T-helper 17 cell (primary cell): ENCODE measurements around the gene MORF4L2. TPM values are rescaled to one million over a fixed set of nuclear protein-coding genes. Genes with fewer than 3 reads are reported as not detected.

Experiments
- ATAC-seq: fragments of 150-1000 bp; cut with Tn5 transposase; 2 replicates; pipeline ENCODE4 v1.10.0; 2021; ENCODE audit warnings: mild to moderate bottlenecking, moderate library complexity
- DNase-seq, 3 donors: peaks; one replicate each; pipeline versions ENCODE4 v3.0.0 to v3.0.0-alpha.2; 2020 to 2021
- H3K9me3 ChIP-seq: one replicate; pipeline ENCODE4 v1.7.0; 2013; ENCODE audit warnings: low read length, mild to moderate bottlenecking; ENCODE audit not compliant: control insufficient read depth, poor library complexity, severe bottlenecking
- H3K27ac Mint-ChIP-seq: one replicate; pipeline ENCODE4 v1.8.0; 2022; ENCODE audit warnings: mild to moderate bottlenecking, moderate library complexity, mixed read lengths
- H3K27me3 Mint-ChIP-seq: one replicate; pipeline ENCODE4 v1.8.0; 2022; ENCODE audit warnings: mixed read lengths
- H3K36me3 Mint-ChIP-seq: one replicate; pipeline ENCODE4 v1.8.0; 2022; ENCODE audit warnings: low read depth, mixed read lengths
- H3K4me1 Mint-ChIP-seq: one replicate; pipeline ENCODE4 v1.8.0; 2022; ENCODE audit warnings: mild to moderate bottlenecking, mixed read lengths
- H3K4me3 Mint-ChIP-seq: one replicate; pipeline ENCODE4 v1.8.0; 2022; ENCODE audit warnings: mild to moderate bottlenecking, moderate library complexity, mixed read lengths
- total RNA-seq, 4 donors: library from RNA in 2 of 4; stranded (reverse) in 2 of 4; gene quantifications; one replicate each; pipeline ENCODE4 v1.2.3 and lab custom pipeline; 2022 to 2026

Gene MORF4L2, protein sequence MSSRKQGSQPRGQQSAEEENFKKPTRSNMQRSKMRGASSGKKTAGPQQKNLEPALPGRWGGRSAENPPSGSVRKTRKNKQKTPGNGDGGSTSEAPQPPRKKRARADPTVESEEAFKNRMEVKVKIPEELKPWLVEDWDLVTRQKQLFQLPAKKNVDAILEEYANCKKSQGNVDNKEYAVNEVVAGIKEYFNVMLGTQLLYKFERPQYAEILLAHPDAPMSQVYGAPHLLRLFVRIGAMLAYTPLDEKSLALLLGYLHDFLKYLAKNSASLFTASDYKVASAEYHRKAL
- total RNA-seq (100 to 1,000 TPM; 176 to 192 TPM), total RNA-seq (lab: John Stamatoyannopoulos, UW) (58.8 to 67.5 reads per million in 2 donors)

DNA sequence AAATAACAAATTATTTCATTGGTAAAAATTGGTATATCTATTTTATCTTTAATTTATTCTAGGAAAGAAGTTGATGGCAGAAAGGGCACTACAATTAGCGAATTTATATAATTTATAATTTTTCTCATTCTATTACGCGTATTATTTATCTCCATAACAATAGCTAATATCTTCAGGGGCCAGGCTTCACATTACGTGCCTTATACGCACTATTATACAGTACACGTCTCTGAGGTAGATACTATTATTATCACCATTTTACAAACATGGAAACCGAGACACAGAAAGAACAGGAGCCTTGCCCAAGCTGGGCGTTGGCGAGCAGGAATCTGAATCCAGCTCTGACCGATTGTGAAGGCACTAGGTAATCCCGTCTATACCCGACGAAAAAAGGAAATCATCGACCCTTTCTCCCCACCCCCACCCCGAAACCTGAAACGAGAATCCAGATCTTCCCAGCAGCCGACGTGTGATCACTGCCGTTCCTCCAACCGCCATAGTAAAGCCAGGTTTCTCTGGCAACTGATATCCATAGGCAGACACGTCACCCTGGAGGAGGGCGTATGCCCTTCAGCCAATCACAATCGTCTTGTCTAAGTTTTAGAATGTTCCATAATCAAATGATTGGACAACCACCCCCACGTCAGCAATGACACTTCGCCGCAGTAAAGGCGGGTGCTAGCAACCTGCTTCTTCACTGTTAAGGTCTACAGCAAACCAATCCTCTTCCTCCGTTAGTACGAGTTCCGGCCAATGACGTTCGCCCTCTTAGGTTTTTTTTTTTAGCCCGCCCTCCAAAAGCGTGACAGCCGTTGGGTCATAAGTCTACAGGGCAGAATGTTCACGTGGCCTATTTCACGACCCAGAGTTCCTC, at the start of gene MORF4L2:
Gene MORF4L2, minus strand, starts transcription at position 501 of the 874 bp plus-strand sequence. CDS start 9,672 bp downstream, outside the sequence.
- H3K4me3 Mint-ChIP-seq = no peak within 1 kb of the TSS

GRCh38 chrX:103734125-103734760, 47.7 kb upstream of the MORF4L2 start:
- H3K9me3 ChIP-seq = no peaks in the 10 kb centered on the region
- DNase-seq = no peak
- H3K27ac Mint-ChIP-seq = no peak overlapping the region
- no peaks in the 10 kb centered on the region for H3K36me3 Mint-ChIP-seq
- no peak for ATAC-seq
- no peak overlapping the region for H3K4me3 Mint-ChIP-seq
- H3K4me1 Mint-ChIP-seq = peaks cover 6% of the 10 kb centered on the region
- peaks cover 27% of the 10 kb centered on the region for H3K27me3 Mint-ChIP-seq

More for the DNA sequence above, at the start of gene MORF4L2:
- peak; percentile 87 for ATAC-seq
- no peaks in the 10 kb centered on the region for H3K36me3 Mint-ChIP-seq
- H3K4me1 Mint-ChIP-seq = peaks cover 4% of the 10 kb centered on the region
- H3K9me3 ChIP-seq = no peaks in the 10 kb centered on the region
- no peak within 1 kb of the TSS for H3K27ac Mint-ChIP-seq
- peak; percentile 58 to 79 (median 66) for DNase-seq
- H3K27me3 Mint-ChIP-seq = no peaks in the 10 kb centered on the region

GRCh38 chrX:103733017-103733416, 46.5 kb upstream of the MORF4L2 start:
- no peak overlapping the region for H3K27ac Mint-ChIP-seq
- no peaks in the 10 kb centered on the region for H3K36me3 Mint-ChIP-seq
- H3K27me3 Mint-ChIP-seq = peaks cover 29% of the 10 kb centered on the region
- no peak overlapping the region for H3K4me3 Mint-ChIP-seq
- peaks cover 6% of the 10 kb centered on the region for H3K4me1 Mint-ChIP-seq
- no peaks in the 10 kb centered on the region for H3K9me3 ChIP-seq
- ATAC-seq (no peak), DNase-seq (no peak)

- H3K4me1 Mint-ChIP-seq = peaks cover 6% of the 10 kb centered on the region
- DNase-seq = no peak
- ATAC-seq = no peak
- peaks cover 29% of the 10 kb centered on the region for H3K27me3 Mint-ChIP-seq
- no peaks in the 10 kb centered on the region for H3K9me3 ChIP-seq
- H3K4me3 Mint-ChIP-seq = no peak overlapping the region
- no peak overlapping the region for H3K27ac Mint-ChIP-seq
- H3K36me3 Mint-ChIP-seq = no peaks in the 10 kb centered on the region
These were observed 44.4 kb upstream of the MORF4L2 start for GRCh38 chrX:103730796-103731493.

DNA sequence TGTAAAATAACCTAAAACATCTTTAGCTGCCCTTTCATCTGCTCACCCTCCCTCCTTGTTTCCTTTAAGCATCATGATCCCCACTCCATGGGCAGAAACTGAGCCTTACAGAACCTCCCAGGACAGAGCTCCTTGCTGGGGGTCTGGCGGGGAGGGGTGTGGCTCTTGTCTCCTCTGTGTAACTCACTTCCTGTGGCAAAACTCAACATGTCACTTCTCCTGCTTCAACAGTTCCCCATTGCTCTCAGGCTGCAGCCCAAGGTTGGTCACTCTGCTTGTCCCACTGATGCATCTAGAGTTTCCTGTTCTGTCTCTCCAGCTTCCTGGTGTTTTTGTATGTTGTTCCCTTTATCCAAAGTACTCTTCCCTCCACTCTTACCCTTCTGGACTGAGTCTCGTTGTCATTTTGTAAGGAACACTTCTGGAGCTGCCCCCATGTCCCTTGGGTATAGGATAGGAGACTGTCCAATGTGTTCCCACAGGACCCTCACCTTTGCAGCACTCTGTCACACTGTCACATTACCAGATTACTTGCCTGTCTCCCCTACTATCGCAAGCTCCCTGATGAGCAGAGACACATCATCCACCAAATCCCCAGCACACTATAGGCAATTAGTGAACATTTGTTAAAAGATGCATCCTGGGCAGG, 43.8 kb upstream of the MORF4L2 start:
- Mint-ChIP-seq H3K4me3 (no peak overlapping the region), H3K36me3 (no peaks in the 10 kb centered on the region), H3K27ac (no peak overlapping the region), H3K27me3 (peaks cover 29% of the 10 kb centered on the region), H3K4me1 (peaks cover 6% of the 10 kb centered on the region)
- DNase-seq (no peak), ATAC-seq (no peak)
- no peaks in the 10 kb centered on the region for H3K9me3 ChIP-seq

- Mint-ChIP-seq H3K4me1 (peaks cover 6% of the 10 kb centered on the region), H3K27ac (no peak overlapping the region), H3K27me3 (peaks cover 29% of the 10 kb centered on the region), H3K4me3 (no peak overlapping the region), H3K36me3 (no peaks in the 10 kb centered on the region)
- ATAC-seq = no peak
- DNase-seq = no peak
- H3K9me3 ChIP-seq = no peaks in the 10 kb centered on the region
These were observed 42.5 kb upstream of the MORF4L2 start for GRCh38 chrX:103729015-103729414.

- no peak for DNase-seq
- peaks cover 6% of the 10 kb centered on the region for H3K4me1 Mint-ChIP-seq
- ATAC-seq = no peak
- H3K4me3 Mint-ChIP-seq = no peak overlapping the region
- H3K36me3 Mint-ChIP-seq = no peaks in the 10 kb centered on the region
- H3K9me3 ChIP-seq = no peaks in the 10 kb centered on the region
- no peak overlapping the region for H3K27ac Mint-ChIP-seq
- peaks cover 24% of the 10 kb centered on the region for H3K27me3 Mint-ChIP-seq
These were observed 40.6 kb upstream of the MORF4L2 start for GRCh38 chrX:103727115-103727514.

DNA sequence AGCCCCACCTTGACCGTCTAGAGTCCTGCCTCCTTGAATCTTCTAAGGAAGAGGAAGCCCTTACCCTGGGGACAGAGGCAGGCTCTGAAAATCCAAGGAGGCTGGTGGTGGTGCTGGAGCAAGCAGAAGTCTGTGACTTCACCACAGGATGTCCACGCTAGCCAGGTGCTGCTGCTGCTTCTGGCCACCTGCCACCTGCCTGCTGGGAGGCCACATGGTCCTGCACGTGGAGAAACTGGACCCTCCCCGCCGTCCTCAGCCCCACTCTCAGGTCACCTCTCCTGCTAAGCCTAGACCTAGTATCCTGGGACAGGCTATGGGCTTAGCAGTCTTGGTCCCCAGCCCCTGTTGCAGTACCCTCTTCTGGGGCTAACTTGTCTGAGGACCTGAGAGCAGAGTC, 40.0 kb upstream of the MORF4L2 start:
- H3K9me3 ChIP-seq = no peaks in the 10 kb centered on the region
- Mint-ChIP-seq H3K4me1 (peaks cover 6% of the 10 kb centered on the region), H3K4me3 (no peak overlapping the region), H3K27ac (no peak overlapping the region), H3K36me3 (no peaks in the 10 kb centered on the region), H3K27me3 (peaks cover 19% of the 10 kb centered on the region)
- ATAC-seq (no peak), DNase-seq (no peak)

DNA sequence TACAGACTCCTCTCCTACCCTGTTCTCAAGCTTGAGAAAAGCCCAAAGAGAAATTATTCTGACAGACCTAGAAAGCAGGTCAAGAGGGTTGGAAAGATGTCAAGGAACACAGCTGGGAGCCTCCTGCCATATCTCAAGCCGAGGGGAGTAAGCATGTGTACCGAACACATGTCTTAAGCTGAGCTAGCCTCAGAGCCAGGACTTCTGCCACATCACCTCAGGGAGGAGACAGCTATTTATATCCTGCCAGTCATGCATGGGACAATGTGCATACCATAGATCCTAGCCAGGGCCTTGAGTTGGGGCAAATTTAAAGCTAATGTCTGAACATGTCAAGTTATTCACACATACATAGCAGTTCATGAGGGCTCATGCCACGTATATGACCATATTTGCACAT, 36.0 kb upstream of the MORF4L2 start:
- no peak for ATAC-seq
- Mint-ChIP-seq H3K27me3 (peaks cover 4% of the 10 kb centered on the region), H3K4me1 (no peaks in the 10 kb centered on the region), H3K4me3 (no peak overlapping the region), H3K36me3 (no peaks in the 10 kb centered on the region), H3K27ac (no peak overlapping the region)
- DNase-seq = no peak
- H3K9me3 ChIP-seq = no peaks in the 10 kb centered on the region

GRCh38 chrX:103718120-103718519, 31.6 kb upstream of the MORF4L2 start:
- H3K4me3 Mint-ChIP-seq = no peak overlapping the region
- H3K9me3 ChIP-seq = no peaks in the 10 kb centered on the region
- H3K27me3 Mint-ChIP-seq = no peaks in the 10 kb centered on the region
- no peaks in the 10 kb centered on the region for H3K36me3 Mint-ChIP-seq
- DNase-seq (no peak), ATAC-seq (no peak)
- no peaks in the 10 kb centered on the region for H3K4me1 Mint-ChIP-seq
- no peak overlapping the region for H3K27ac Mint-ChIP-seq

GRCh38 chrX:103716962-103717361, 30.5 kb upstream of the MORF4L2 start:
- ATAC-seq = no peak
- DNase-seq = no peak
- Mint-ChIP-seq H3K36me3 (no peaks in the 10 kb centered on the region), H3K4me3 (no peak overlapping the region), H3K27ac (no peak overlapping the region), H3K4me1 (no peaks in the 10 kb centered on the region), H3K27me3 (no peaks in the 10 kb centered on the region)
- H3K9me3 ChIP-seq = no peaks in the 10 kb centered on the region

GRCh38 chrX:103710609-103711008, 24.1 kb upstream of the MORF4L2 start, which contains the start of gene TMEM31:
TSS of gene TMEM31 (plus strand) at chrX:103710909. CDS start at chrX:103712259, 1,350 bp downstream.
- Mint-ChIP-seq H3K4me3 (no peak within 1 kb of the TSS), H3K27ac (peak within 1 kb of the TSS; percentile 69), H3K36me3 (no peaks in the 10 kb centered on the region)

More at GRCh38 chrX:103710609-103711008, 24.1 kb upstream of the MORF4L2 start, which contains the start of gene TMEM31:
- H3K9me3 ChIP-seq = no peaks in the 10 kb centered on the region
- Mint-ChIP-seq H3K27me3 (no peaks in the 10 kb centered on the region), H3K4me1 (peaks cover 3% of the 10 kb centered on the region)
- ATAC-seq (no peak), DNase-seq (no peak)
